OCI-LY1 (cell line): Measurements from ENCODE around the gene FOXO3.

ENCODE experiments used
- CTCF ChIP-seq: fragments of 200-600 bp; sonication (generic), shearing (Covaris generic); IDR thresholded peaks from 2 replicates; pipeline ENCODE4 v1.5.1; 2017; ENCODE audit warnings: mild to moderate bottlenecking, antibody characterized with exemption, low read length, moderate library complexity, mixed read lengths
- EZH2 ChIP-seq: fragments of 200-600 bp; sonication (generic), shearing (Covaris generic); IDR thresholded peaks from 2 replicates; pipeline ENCODE4 v1.8.0; 2017; ENCODE audit warnings: borderline replicate concordance, mixed run types, mild to moderate bottlenecking, antibody characterized with exemption, low read length, moderate library complexity, mixed read lengths

- TF ChIP-seq CTCF, result no peak
- no peak for TF ChIP-seq EZH2
These were observed 45.6 kb downstream of the FOXO3 start for GRCh38 chr6:108606250-108606690.
